Measurements from ENCODE around the gene ABR.
"Not testable (repeated sequence)": the region's sequence is repeated elsewhere in the genome, so short reads cannot be mapped to it uniquely, and the experiment has no call there.

ABR gene

DNA sequence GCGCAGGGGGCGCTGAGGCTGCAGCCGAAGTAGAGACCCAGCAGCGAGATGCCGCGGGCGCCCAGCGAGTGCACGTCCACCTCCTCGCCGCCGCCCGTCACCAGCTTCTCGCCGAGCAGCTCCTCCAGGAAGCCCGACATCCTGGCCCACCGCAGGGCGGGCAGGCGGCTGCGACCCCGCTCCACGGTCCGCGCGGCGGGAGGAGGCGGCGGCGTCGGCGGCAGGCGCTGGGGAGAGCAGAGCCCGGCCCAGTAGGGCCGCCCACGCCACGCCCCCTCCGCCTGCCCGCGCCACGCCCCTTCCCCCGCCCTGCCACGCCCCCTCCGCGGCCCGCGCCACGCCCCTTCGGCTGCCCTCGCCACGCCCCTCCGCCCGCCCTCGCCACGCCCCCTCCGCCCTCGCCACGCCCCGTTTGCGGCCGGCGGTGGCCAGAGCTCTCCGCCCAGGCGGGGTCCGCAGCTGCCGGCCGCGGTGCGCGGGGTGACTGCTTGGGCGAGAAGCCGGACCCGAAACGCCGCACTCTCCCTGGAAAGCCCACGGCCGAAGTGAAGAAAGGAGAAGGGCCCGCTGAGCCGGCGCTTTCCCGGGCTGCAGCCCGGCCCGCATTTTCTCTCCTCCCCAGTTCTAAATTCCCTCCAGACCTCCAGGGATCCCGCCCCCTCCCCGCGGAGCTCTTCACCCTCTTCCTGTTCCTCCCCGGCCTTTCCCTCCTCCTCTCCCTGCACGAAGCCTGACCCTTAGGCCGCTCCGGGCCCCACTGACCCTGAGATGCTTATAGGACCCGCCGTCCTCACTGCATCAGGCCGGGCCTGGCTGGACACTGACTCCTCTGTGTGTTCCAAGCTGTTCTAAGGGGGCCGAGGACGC is 200.0 kb downstream of the ABR start, which contains the start of gene NXN:
NXN (minus strand) TSS at position 238 of the 867 bp plus-strand sequence.
- DNase-seq = peak; percentile 32 to 69

DNA sequence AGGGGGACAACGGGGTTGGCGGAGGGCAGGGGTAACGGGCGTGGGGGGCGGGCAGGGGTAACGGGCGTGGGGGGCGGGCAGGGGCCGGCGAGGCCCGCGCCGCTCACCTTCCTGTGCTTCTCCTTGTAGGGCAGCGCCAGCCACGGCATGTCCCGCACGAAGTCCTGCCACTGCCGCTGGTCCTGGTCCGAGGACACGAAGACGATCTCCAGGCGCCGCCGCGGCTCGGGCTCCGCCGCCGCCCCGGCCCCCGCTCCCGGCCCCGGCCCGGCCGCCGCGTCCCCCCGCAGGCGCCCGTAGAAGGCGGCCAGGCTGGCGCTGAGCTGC is 200.6 kb downstream of the ABR start:
- no peak for DNase-seq

DNA sequence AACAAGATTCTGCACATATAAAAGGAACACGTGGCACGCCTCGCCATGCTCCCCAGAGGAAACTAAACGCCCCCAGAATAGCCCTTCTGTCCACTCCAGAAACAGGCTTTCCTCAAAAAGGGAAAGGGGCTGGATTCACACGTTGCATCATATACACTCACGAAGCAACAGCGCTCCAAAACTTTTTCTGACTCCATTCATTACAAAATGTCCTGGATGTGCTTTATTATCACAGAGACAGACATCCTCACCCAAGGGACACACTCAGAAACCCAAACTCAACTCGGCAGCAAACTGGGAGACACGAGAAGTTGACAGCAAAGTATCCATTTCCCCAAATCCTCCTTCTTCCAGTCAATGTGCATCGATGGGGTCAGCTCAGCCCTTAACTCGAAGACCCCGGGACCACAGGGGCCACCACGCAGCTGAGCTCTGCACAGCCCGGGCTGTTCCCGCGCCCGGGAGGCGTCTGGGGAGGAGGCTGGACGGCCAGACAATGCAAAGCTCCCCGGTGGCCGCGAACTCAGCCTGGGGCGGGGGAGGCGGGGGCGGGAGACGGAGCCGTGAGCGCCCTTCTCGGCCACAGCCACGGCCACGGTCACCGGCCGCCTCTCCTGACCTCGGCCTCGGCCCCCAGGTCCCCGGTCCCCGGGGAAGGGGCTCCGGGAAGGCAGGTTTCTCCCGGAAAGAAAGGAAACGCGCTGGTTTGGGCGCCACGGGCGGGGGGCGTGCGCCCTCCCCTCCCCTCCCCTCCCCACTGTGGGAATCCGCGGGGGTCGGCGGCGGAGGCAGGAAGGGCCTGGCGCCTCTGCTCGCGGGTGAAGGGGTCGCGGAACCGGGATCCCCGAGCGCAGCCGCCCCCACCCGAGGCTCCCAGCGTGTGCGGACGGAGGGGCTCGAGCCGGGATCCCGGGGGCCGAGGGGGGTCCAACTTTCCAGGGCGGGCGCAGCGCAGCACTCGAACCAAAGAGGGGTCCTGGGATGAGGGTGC is 201.4 kb downstream of the ABR start:
- peak in 1 of 2 experiments; percentile 45 for DNase-seq

DNA sequence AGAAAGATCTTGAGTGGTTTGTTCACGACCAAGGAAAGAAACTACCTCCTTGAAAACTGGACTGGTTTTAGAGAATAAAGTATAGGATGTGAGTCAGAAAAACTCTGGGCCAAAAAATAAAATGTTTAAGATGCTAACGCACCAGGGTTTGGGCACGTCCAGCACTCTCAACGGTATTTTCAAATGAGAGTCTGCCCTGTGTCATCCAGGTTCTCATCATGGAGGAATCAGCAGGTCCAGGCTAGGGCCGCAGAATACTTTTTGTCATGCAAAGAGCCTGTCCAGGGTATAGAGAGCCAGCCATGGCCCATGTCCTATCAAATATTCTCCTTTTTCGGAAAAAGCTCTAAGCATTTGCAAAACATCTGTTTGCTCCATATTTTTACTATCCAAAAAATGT is 202.6 kb downstream of the ABR start:
- no peak for DNase-seq

DNA sequence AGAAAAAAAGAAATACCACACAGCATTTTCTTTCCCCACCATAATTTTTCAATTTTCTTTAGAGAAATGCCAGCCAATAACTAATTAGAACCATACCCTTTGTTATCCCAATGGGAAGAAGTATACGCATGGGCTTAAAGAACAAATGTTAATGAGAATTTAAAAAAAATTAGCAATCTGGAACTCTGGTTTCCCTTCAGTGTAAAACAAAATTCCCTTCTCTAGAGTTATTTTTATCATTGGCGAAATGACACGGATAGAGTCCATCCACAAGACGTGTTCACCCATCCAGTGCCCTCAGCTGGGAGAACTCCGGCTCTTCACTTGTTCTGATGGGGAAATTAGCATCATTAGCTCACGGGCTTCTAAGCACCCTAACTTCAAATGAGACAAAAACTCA is 203.5 kb downstream of the ABR start:
- no peak for DNase-seq

DNA sequence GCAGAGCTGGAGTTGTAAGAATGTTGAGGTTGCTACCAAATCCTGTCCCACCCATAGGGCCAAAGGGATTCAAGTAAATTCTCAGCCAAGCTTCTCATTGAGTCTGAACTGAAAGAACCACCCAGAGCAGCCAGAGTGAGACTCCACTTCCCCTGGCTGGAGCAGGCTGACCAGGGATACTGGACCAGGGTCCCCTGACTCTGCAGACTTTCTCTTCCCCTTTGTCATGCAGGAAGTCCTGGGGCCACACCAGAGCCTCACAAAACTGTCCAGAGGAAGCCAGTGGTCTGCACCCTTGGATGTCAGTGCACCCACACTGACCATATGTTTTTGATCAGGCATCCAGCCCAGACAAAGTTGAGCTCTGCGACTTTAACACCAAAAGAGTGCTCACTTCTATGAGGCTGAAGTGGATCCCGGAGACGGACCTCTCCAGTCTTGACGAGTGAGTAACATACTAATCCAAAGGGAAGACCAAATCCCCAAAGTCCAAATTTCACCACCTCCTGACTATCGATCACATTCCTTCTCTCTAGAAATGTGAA is 204.3 kb downstream of the ABR start:
- DNase-seq = no peak

DNA sequence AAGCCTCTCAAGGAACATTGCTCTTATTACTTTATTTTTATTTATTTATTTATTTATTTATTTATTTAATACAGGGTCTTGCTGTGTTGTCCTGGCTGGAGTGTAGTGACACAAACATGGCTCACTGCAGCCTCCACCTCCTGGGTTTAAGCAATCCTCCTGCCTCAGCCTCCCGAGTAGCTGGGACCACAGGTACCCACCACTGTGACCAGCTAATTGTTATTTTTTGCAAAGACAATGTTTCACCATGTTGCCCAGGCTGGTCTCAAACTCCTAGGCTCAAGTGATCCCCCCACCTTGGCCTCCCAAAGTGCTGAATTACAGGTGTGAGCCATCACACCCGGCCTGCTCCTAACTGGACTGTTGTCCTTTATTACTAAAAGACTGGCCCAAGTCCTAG is 205.0 kb downstream of the ABR start:
- not testable (repeated sequence) for DNase-seq

DNA sequence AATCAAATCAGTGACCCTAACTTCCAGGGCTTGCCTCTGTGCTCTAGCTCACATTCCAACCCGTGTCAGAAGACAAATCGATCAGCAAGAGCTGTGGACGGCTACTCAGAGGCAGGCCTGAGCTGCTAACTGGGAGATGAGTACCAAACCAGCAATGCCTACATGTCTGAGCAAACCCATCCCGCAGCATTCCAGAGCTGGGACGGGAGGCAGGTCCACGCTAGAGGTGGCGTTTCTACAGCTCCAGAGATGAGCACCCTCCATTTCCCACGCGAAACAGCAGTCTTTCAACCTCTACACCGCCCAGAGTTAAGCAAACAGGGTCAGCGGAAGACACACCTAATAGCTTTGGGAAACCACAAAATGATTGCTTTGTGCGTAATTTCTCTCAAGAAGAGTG is 206.7 kb downstream of the ABR start:
- no peak for DNase-seq

DNA sequence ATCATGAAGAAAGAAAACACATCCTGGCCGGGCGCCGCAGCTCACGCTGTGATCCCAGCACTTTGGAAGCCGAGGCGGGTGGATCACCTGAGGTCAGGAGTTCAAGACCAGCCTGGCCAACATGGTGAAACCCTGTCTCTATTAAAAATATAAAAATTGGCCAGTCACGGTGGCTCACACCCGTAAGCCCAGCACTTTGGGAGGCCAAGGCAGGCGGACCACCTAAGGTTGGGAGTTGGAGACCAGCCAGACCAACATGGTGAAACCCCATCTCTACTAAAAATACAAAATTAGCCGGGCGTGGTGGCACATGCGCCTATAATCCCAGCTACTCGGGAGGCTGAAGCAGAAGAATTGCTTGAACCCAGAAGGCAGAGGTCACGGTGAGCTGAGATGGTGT is 207.9 kb downstream of the ABR start:
- DNase-seq = not testable (repeated sequence)

DNA sequence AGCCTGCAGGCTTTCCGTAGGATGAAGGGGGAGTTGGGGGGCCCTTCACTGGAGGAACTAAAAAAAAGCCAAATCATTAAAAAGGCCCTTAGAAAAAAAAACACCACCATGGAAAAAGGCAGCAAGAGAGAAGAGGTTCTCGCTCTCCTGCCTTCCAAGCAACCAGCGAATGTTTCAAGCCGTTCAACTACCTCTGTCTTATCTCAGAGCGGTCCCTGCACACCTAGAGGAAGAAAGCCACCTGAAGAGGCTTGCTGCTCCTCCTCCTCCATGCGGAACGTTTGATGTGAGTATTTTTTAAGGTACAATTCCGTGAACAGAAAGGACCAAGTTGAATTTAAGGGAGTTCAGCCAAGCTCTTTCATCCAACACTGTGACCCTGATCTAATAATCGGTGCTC is 209.4 kb downstream of the ABR start:
- DNase-seq = no peak

DNA sequence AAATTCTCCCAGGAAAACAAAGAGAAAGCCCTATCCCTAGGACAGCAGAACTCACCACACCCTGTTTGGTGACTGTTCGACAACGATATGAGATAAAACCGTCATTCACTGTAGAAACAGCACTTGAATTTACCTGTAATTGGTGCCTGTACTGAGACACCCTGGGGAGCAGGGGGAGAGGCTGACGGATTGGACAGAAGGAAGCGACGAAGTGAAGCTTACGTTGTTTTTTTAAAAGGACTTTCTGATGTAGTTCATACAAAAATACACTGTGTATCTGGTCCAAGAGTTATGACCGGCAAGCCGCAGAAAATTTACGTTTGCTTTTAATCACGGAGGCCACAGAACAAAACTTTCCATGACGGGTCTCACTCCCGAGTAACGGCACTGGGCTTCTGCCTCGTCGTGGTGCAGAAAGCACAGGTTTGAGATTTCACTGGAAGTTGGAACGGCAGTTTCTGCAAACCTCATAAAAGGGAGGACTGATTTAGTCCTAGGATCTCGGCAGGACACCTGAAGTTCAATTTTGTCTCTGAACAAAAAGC is 209.9 kb downstream of the ABR start:
- no peak for DNase-seq

DNA sequence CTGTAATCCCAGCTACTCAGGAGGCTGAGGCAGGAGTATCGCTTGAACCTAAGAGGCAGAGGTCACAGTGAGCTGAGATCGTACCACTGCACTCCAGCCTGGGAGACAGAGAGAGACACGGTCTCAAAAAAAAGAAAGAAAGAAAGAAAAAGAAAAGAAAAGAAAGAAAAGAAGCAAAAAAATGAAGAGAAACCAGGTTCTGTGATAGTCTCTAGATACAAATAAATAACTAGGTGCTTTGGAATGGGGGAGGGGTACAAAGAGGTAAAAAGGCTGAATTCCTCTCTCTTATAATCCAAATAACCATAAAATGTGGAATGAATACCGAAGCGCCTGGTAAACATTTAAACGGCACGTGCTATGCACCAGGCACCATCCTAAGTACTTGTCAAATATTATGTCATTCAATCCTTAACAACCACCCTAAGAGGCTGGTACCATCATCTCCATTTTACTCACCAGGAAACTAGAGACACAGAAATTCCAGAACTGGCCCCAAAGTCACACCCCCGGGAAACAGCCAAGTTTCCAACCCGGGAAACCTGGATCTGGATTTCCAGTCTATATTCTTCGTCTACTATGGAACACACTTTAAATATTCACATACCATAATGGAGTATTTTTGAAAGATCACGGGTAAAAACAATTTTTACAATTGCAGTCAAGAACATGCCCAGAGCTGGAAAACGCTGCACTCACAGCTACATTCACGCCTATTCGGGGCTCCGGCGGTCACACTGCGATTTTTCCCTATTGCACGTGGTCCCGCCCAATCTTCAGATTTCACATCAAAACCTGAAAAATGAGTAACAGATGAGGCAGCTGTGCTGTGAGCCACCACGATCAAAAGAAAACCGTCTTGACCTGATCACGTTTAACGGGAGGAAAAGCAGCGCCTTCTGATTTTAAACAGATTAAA is 210.7 kb downstream of the ABR start:
- no peak for DNase-seq

DNA sequence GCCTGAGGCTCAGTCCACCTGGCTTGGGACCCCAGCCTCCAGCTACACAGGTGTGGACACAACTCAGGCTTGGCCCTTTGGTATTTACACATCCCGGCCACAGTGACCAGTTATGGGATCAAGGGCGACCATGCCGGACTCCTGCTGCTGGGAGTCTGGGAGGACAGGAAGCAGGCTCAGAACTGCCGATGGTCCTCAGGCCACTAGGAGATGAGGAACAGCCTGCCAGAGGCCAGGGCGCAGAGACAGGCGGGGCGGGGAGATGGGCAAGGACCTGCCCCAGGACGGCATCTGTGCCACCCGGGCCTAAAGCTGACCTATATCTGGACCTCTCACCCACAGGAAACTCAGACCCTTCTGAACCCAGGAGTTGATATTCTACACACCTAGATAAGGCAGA is 212.7 kb downstream of the ABR start:
- no peak for DNase-seq

DNA sequence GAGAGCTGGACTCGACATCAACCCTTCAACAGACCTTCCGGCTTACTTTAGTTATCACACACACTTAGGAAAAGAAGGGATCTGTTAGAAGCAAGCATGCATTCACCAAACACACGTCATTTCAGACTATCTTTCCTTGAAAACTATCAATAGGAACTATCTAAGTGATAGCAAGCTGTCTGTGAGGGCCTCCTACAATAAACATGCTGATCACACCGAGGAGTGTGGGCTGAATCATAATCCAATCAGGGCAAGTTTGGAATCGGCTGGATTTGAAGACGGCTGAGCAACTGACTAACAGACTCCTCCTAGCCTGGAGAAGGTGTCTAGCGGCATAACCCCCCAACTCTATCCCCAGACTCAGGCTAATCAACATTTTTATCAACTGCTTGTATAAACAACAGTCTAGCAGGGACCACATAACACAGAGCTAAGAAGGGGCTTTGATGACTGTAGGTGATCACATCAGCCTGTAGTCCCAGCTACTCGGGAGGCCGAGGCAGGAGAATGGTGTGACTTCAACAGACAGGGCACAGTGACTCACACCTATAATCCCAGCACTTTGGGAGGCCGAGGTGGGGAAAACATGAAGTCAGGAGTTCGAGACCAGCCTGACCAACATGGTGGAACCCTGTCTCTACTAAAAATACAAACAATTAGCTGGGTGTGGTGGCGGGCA is 214.3 kb downstream of the ABR start:
- DNase-seq = no peak

DNA sequence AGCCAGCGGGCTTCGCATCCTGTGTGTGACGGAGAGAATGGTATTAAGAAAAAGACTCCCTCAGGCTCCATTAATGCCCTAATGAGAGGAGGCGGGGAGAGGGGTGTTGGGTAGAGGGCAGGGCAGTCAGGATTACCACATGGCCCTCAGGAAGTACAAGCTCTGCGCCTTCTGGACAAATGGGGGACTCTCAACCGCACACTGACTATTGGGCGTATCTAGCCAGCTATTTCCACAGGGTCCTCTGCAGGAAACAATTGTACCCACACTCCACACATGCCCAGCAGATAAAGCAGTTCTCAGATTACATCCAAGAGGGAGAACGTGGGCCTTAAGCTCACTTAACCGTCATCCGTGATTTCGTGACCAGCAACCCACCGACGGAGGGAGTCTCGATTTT is 214.9 kb downstream of the ABR start:
- DNase-seq = peak; percentile 84 to 92

DNA sequence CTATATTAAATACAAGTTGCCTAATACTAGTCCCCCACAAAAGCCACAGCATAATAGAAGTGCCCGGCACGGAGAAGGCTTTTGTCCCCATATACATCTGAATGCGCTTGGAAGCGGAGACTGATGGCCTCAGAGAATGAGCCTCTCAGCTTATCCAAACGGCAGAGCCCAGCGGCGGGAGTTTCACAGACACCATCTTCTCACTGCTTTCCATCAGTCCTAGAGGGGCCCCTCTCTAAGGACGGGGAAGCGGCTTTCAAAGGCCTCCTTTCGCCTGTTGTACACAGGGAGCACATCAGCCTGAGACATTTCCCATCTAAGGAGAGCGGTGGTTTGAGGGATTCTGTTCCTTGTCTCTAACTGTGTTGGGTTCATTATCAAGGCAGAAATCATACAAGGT is 217.1 kb downstream of the ABR start:
- DNase-seq = no peak

DNA sequence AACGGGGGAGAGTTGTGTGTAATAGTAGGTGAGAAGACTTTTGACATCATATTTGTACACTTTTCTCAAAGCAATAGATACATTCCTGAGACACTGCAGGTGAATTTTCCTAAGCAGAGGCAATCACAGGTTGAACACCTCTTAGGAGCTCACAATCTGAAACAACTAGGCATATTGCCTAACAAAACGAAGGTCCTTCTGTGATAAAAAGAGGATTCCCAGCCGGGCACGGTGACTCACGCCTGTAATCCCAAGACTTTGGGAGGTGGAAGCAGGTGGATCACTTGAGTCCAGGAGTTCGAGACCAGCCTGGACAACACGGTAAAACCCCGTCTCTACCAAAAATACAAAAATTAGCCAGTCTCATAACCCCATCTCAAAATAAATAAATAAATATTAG is 217.6 kb downstream of the ABR start:
- no peak for DNase-seq

DNA sequence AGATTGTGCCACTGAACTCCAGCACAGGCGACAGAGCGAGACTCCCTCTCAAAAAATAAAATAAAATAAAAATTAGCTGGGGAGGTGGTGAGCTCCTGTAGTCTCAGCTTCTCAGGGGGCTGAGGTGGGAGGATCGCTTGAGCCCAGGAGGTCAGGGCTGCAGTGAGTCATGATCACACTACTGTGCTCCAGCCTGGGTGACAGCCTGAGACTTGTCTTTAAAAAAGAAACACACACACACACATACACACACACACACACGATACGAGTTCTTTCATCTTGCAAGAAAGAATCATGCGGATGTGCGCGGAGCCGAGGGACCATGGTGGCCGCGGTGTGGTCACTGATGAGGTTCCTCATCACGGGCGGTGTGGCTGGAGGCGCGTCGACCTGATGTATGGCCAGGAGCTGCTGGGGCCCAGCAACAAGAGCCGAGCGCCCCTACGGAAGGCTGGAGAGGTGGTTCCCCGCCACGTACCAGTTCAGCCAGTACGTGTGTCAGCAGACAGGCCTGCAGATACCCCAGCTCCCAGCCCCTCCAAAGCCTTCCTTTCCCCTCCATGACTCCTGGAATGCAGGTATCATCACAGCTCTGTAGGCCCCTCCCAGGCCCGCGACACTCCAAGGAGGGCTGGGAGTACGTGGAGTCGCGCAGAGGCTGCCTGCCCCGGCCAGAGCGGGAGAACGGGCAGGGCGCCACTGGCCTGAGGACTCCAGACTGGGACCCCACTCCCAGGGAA is 220.9 kb downstream of the ABR start:
- no peak for DNase-seq

DNA sequence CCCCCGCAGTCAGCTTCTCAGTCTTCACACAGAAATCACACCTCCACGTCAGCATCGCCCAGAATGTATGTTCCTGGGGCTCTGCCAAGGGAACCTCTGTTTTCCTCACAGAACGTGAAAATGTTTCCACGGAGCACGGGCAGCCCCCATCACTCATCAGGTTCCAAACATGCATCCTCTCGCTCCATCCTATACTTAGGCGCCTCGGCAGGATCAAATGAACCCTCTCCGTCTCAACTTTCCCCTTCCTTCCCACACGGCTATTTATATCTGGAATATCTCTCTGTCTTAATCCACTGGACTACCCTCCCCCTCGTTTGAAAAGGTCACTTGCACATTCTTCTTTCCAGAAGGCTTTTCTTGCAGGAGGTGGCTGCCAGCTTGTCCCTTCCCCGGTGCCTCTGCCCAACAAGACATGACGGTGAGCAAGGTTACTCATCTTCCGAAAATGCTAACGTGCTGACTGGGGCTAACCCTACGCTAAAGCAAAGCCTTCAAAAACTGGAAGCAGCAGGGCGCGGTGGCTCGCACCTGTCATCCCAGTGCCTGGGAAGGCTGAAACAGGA is 221.8 kb downstream of the ABR start:
- no peak for DNase-seq

DNA sequence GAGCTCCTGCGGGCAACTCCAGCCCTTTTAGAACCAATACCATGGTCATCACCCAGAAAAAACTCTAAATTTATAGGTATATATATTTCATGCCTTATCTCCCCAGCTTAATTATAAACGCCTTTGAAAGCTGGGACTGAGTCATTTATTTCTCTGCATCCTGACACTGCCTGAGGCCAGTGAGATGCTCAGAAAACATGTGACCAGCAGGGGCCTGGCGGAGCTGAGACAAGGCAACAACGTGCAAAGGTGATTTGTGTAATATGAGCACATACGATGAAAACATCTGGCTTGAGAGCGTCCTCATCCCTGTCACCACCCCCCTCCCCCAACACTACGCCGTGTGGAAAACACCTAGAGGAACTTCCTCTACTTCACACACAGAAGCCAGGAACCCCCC is 222.9 kb downstream of the ABR start:
- DNase-seq = peak in 1 of 2 experiments; percentile 61

All from NCI-H524 (cell line).